HG03097 (cell line): ENCODE results near the gene RABGEF1.
"Not testable (repeated sequence)": the region's sequence is repeated elsewhere in the genome, so short reads cannot be mapped to it uniquely, and the experiment has no call there.

Experiments used
- ATAC-seq: cut with Tn5 transposase; IDR thresholded peaks from one replicate; pipeline ENCODE4 v1.9.1; 2021; ENCODE audit not compliant: unreplicated experiment, low FRiP score

Gene RABGEF1

DNA sequence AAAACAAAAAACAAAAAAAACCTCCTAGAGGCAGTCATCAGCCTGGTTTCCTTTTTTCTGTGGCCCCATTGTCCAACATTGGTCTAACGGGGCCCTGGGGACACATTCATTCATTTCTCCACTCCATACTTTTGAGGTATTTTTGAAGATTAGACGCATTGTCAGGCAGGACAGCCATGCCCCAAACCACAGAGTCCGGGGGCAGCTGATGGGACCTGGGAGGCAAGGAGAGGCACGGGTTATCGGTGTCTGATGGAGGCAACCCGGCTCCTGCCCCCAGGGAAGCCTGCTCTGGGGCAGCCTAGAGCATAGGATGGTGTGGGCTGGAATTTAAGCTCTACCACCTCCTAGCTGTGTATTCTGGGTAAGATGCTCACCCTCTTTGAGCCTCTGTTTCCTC, 6.5 kb upstream of the RABGEF1 start:
- ATAC-seq = no peak

DNA sequence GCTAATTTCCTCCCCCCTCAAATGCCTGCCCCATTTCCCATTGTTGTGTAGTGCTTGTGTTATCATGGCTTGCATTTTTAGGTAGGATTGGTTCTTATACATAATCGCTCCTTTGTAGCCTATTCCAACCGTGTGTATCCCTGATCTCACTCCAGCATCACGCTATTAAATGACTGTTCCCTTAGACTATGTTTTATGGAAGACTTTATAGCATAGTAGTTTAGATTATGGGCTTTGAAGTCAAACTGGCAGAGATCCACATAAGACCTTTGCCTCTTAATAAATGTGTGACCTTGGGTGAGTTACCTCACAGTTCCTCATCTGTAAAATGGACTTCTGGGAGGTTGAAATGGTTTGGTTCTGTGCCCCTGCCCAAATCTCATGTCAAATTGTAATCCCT, 5.4 kb upstream of the RABGEF1 start:
- no peak for ATAC-seq

DNA sequence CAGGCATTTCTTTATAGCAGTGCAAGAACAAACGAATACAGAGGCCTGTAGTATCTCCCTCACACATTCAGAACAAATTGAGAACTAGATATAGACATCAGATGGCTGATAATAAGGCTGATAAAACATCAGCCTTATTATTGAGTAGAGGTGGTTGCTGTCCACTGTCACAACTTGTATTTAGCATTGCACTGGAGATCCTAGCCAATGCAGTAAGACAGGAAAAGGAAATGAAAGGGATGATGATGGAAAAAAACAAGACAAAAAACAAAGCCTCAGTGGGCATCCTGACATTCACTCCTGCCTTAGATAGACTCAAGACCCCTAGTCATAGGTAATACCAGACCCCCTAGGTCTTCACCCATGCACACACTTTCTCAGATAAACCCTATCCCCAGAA, 4.7 kb upstream of the RABGEF1 start:
- ATAC-seq = no peak

DNA sequence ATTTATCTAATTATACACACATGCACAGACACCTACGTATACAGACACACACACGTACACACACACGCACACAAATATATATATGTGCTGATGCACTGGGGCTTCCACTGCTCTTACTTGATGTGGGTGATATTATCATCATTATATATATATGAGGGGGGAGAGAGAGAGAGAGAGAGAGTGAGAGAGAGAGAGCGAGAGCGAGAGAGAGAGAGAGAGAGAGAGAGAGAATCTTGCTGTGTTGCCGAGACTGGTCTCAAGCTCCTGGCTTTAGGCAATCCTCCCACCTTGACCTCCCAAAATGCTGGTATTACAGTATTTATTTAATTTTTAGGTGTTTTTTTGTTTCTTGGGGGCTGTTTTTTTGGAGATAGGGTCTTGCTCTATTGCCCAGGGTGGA, 3.6 kb upstream of the RABGEF1 start:
- no peak for ATAC-seq

DNA sequence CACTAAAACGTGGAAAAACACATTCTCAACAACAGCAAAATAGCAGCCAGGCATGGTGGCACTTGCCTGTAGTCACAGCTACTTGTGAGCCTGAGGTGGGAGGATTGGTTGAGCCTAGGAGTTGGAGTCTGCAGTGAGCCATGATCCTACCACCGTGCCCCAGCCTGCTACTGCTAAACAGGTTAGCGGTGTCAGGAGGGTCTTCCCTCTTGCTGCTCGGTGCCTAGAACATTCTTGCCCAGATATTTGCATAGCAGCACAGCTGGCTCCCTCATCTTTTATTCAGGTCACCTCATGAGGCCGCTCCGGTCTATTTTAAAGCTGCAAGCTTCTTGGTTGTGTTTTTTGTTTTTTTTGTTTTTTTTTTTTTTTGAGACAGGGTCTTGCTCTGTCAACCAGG, 2.9 kb upstream of the RABGEF1 start:
- no peak for ATAC-seq

DNA sequence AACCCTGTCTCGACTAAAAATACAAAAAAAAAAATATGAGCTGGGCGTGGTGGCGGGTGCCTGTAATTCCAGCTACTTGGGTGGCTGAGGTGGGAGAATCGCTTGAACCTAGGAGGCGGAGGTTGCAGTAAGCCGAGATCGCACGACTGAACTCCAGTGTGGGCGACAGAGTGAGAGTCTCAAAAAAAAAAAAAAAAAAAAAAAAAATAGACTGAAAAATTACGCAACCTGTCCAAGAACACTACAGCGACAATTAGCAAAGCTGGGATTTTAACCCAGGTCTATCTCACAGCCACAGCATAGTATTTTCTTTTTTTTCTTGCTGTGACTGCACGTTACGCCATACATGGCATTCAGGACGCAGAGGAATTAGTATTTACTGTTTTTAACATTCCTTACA, 1.1 kb upstream of the RABGEF1 start:
- ATAC-seq = no peak

DNA sequence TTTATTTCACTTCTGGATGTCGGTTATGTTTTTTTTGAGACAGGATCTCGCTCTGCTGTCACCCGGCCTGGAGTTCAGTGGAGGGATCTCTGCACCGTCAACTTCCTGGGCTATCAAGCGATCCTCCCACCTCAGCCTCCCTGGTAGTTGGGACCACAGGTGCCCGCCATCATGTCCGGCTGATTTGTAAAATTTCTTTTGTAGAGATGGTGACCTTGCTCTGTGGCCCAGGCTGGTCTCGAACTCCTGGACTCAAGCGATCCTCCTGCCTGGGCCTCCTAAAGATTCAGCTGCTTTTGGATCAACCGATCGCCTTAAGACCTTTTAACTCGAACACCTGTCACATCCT, 606 bp upstream of the RABGEF1 start:
- ATAC-seq = no peak

DNA sequence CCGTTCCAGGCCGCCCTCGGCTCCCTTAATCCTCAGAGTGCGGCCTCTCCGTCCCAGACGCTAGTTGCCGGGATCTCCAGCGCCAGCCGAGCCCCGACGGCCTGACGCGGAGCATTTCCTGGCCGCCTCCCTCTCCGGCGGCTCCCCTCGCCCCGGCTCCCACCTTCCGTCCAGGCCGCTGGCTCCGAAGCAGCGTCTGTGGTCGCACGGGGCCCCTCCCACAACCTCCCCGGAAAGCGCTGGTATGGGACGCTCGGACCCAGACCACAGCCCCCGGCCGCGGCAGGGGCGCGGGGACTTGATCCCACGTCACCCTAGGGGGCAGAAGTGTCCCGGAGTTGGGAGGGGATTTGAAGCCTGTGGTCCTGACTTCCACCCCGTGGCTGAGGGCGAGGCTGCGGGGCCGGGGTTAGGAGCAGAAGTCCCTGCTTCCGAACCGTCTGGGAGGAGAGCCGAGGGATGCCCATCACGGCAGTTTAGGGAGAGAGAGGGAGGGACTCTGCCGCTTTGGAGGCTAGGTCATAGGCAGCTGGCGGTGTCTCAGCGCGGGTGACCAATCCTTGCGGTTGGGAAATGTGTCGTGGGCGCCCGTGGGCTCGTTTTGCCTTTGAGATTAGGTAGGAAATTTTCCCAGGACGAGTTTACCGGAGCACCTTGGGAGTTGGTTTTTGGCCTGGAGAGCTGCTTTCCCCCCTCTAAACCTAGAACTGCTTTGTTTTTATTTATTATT, 612 bp downstream of the RABGEF1 start:
- ATAC-seq = peak; percentile 34

DNA sequence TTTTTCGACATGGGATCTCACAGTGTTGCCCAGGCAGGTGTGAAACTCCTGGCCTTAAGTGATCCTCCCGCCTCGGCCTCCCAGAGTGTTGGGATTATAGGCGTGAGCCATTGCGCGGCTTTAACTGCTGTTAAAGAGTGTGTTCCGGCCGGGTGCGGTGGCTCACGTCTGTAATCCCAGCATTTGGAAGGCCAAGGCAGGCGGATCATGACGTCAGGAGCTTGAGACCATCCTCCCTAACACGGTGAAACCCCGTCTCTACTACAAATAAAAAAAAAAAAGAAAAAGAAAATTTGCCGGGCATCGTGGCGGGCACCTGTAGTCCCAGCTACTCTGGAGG, 1.1 kb downstream of the RABGEF1 start:
- ATAC-seq = no peak

DNA sequence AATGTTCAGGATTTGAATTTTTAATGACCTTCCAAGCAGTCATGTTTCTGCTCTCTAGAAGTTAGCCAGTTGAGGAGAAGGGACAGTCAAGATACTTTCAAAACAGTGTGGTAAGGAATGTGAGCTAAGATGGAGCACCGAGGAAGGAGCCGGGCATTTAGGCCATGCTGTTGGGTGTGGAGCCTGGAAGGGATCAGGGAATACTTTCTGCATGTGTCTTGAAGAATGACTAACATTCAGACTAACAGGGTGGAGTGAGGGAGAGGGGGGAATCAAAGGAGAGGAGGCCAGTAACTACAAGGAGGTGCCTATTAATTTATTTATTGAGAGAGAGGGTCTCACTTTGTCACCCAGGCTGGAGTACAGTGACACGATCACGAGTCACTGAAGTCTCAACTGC, 1.8 kb downstream of the RABGEF1 start:
- ATAC-seq = not testable (repeated sequence)

DNA sequence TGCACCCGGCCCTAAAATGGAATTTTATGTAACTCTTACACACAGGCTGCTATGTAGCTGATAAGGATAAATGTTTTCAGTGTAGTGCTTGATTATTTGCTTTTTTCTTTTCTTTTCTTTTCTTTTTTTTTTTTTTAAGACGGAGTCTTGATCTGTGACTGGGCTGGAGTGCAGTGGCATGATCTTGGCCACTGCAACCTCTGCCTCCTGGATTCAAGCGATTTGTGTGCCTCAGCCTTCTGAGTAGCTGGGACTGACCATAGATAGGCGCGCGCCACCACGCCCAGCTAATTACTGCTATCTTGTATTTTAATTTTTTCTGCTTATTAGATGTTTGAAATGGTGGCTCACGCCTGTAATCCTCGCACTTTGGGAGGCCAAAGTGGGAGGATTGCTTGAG, 3.4 kb downstream of the RABGEF1 start:
- ATAC-seq = no peak

DNA sequence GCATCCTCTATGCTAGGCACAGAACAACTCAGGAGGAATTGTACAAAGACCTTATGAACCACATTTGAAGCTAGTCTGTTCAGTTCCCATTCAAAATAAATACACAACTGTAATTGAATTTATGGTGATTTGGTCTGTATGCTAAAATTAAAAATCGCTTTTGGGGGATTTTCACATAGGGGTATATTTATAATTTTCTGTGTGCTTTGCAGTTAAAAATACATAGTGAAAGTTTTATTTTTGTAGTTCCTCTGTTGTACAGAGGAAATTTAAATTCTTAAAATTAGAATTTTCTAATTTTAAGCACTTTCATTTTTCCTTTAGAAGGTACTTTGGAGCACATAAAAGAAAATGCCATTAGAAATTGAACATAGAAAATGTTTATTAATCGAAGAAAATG, 6.9 kb downstream of the RABGEF1 start:
- no peak for ATAC-seq

DNA sequence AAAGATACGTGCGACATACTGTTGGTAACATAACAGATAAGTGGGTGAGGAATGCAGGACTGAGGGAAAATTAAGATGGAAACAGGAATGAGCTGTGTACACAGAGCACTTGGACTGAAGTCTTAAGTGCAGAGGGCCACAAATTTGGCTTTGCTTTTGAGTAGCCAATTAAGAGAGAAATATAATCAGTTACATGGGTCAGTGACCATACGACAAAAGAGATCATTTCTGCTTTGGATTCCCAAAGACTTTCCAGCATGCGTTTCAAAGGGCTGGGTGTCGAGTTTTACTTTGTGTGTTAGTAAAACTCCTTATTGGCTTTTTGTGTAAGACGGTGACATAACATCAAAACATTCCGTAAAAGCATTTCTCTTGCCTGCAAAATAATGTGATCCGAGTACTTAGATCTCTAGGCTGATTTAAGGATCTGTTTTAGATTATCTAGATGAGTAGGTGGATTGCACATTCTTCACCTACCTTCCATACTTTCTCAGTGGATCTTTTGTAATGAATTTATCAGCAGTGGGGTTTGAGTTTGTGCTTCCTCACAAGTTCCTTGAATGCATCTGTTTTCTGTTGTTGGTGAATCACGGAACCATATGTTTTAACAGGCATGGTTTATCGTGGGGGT, 7.5 kb downstream of the RABGEF1 start:
- ATAC-seq = no peak

DNA sequence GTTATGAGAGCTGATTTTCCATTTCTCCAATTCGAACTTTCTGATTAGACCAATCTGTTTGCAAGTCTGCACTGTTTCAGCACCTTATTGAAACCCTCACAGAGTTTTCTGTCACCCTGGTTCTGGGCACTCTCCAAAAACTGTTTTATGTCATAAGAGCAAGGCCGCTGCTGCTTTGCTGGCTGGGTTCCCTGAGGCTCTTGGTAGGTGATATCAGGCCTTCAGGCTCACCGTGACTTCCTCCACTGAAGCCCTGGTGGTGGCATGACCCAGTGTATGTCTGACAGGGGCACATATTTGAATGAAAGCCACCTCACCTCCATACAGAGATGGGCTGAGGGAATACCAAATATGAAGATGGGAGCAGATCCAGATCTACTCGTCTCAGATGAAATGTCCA, 8.3 kb downstream of the RABGEF1 start:
- no peak for ATAC-seq

DNA sequence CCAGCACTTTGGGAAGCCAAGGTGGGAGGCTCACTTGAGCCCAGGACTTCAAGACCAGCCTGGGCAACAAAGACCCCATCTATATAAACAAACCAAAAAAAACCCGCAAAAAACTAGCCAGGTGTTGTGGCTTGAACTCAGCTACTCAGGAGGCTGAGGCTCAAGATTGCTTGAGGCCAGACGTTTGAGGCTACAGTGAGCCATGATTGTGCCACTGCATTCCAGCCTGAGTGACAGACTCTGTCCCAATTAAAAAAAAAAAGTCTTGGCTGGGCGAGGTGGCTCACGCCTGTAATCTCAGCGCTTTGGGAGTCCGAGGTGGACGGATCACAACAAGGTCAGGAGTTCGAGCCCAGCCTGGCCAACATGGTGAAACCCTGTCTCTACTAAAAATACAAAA, 11.4 kb downstream of the RABGEF1 start:
- ATAC-seq = no peak

DNA sequence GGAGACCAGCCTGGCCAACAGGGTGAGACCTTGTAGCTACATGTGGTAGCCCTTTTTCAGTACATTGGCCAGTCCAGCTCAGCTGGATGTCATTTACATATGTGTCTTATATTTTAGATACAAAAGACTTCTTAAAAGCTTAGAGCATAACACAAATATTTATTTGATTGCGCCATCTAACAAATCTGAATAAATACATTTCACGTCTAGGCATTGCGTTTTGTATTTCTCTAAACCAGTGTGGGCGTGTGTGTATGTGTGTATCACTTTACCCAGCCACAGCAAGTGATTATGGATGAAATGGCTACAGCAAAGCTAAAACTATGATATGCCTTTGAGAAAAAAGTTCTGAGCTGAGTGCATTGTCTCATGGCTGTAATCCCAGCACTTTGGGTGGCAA, 14.0 kb downstream of the RABGEF1 start:
- ATAC-seq = no peak

DNA sequence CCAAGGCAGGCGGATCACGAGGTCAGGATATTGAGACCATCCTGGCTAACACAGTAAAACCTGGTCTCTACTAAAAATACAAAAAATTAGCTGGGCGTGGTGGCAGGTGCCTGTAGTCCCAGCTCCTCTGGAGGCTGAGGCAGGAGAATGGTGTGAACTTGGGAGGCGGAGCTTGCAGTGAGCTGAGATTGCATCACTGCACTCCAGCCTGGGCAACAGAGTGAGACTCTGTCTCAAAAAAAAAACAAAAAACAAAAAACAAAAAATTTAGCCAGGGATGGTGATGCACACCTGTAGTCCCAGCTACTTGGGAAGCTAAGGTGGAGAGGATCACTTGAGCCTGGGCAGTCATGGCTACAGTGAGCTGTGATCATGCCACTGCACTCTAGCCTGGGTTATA, 14.5 kb downstream of the RABGEF1 start:
- ATAC-seq = not testable (repeated sequence)

DNA sequence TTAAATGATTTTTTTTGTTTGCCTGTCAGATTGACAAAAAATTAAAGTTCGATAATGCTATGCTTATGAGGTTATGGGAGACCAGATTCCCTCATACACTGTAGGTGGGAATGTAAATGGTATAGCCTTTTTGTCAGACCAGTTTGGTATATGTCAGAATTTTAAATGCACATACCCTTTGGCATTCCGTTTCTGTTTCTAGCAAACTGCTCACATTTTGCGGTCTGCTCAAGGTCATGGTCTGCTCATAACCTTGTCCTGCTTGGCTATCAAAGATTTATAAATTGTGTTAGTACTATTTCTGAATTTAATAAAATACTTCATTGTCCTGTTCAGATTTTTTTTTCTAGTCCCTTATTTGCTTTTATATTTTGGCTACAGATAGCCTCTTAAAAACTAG, 15.7 kb downstream of the RABGEF1 start:
- ATAC-seq = not testable (repeated sequence)

DNA sequence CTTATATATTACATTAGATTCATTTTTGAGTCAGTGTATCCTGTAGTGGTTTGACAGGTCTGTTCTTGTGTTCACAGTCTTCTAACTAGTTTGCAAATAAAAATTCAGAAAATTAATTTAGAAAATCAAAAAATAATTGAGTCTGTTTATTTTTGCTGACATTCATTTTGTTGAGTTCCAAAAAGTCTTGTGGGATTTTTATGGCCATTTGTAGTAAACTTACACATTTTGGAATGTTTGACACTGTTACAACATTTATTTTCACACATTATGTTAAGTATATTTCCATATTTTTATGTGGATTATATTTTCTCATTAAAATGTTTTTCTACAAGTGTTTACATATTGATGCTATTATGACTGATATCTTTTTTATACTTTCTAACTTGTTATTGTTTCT, 16.4 kb downstream of the RABGEF1 start:
- ATAC-seq = no peak

DNA sequence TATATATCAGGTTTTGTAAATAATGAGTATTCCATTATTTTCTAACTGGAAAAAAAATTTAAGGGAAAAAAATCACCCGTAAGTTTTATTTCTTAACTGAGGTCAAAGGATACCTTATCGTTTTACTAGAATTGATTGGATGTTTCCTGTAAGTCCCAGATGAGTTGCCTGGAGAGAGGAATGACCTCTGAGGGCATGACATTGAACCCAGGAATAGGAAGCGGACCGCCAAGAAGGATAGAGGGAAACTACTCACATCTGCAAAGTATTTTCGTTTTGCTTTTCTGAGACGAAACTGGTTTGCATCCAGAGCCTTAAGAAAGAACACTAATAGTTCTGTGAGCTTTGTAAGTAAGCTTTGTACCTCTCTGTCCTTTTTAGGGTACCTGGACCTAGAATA, 17.4 kb downstream of the RABGEF1 start:
- ATAC-seq = no peak

DNA sequence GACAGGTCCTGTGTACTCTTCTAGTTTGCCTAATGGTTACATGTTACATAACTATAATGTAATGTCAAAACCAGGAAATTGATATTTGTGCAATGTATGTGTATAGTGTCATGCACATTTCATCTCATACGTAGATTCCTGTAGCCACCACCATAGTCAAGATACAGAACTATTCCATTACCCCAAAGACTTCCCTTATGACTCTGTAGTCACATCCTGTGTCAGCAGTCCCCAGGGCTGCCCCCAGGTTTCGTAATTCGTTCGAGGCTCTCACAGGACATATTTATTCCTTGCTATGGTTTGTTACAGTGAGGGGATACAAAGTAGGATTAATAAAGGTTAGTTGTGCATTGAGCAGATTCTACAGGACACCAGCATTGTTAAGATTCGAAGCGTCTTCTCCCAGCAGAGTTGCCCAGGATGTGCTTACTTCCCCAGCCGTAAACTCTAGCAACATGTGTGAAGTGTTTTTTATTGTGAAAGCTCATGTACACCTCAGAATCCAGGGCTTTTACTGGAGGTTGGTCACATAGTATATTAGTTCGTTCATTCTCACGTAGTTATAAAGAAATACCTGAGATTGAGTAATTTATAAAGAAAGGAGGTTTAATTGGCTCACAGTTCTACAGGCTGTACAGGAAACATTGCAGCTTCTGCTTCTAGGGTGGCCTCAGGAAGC, 18.6 kb downstream of the RABGEF1 start:
- ATAC-seq = peak; percentile 85

DNA sequence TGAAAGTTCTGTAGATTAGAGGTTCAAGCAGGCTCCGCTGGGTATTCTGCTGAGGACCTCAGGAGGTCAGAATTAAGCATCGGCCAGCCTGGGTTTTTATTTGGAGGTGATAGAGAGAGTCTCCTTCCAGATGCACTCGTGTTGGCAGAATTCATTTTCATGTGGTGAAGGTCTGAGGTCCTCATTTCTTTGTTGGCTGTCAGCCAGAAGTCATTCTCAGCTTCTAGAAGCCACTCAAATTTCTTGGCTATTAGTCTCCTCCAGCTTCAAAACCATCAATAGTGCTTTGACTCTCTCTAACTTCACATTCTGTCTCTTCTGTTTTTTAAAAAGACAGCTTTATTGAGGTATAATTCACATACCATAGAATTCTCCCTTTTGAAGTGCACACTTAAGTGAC, 22.6 kb downstream of the RABGEF1 start:
- ATAC-seq = not testable (repeated sequence)
